Mucosa of rectum (tissue), 2 donors: ENCODE results near the gene UBR4.
"Not testable (repeated sequence)": the region's sequence is repeated elsewhere in the genome, so short reads cannot be mapped to it uniquely, and the experiment has no call there.

ENCODE experiments used
- H3K27ac ChIP-seq, 2 donors: one replicate each; pipeline ENCODE4 v1.7.0; 2013; ENCODE audit warnings: inconsistent platforms in 2 of 2, low read depth in 2 of 2, low read length in 2 of 2
- H3K27me3 ChIP-seq, 2 donors: one replicate each; pipeline ENCODE4 v1.7.0; 2013; ENCODE audit warnings: low read length in 2 of 2; ENCODE audit not compliant: control insufficient read depth in 2 of 2, insufficient read depth in 2 of 2
- H3K36me3 ChIP-seq, 2 donors: one replicate each; pipeline ENCODE4 v1.7.0; 2013; ENCODE audit warnings: low read length in 2 of 2; ENCODE audit not compliant: control insufficient read depth in 2 of 2, insufficient read depth in 2 of 2
- H3K4me1 ChIP-seq, 2 donors: one replicate each; pipeline ENCODE4 v1.7.0; 2013; ENCODE audit warnings: low read length in 2 of 2, mild to moderate bottlenecking in 1 of 2; ENCODE audit not compliant: control insufficient read depth in 2 of 2, insufficient read depth in 2 of 2
- H3K4me3 ChIP-seq, 2 donors: one replicate each; pipeline ENCODE4 v1.7.0; 2013; ENCODE audit warnings: low read length in 2 of 2
- H3K9ac ChIP-seq, 2 donors: one replicate each; pipeline ENCODE4 v1.7.0; 2013; ENCODE audit warnings: low read length in 2 of 2, low read depth in 1 of 2, mild to moderate bottlenecking in 1 of 2
- H3K9me3 ChIP-seq, 2 donors: one replicate each; pipeline ENCODE4 v1.7.0; 2013; ENCODE audit warnings: low read length in 2 of 2; ENCODE audit not compliant: control insufficient read depth in 2 of 2
- donor health status: healthy.
- donor health status: Normal muscosa, but diverticular disease.

The UBR4 gene

GRCh38 chr1:19196331-19196730 is 13.7 kb downstream of the UBR4 start:
- Histone ChIP-seq H3K4me3 (no peak overlapping the region), H3K4me1 (no peaks in the 10 kb centered on the region), H3K27ac (no peak overlapping the region), H3K9me3 (no peaks in the 10 kb centered on the region), H3K9ac (no peak overlapping the region), H3K27me3 (no peaks in the 10 kb centered on the region), H3K36me3 (peaks cover 65 to 80% of the 10 kb centered on the region in 2 donors)

- Histone ChIP-seq H3K9me3 (no peaks in the 10 kb centered on the region), H3K27me3 (no peaks in the 10 kb centered on the region), H3K9ac (no peak overlapping the region), H3K4me1 (no peaks in the 10 kb centered on the region), H3K36me3 (peaks cover 62 to 73% of the 10 kb centered on the region in 2 donors), H3K27ac (no peak overlapping the region), H3K4me3 (no peak overlapping the region)
Observed at GRCh38 chr1:19193004-19193403, 17.1 kb downstream of the UBR4 start.

GRCh38 chr1:19191811-19192210 is 18.3 kb downstream of the UBR4 start:
- no peaks in the 10 kb centered on the region for H3K9me3 ChIP-seq
- no peak overlapping the region for H3K27ac ChIP-seq
- no peak overlapping the region for H3K4me3 ChIP-seq
- no peaks in the 10 kb centered on the region for H3K4me1 ChIP-seq
- peaks cover 58 to 70% of the 10 kb centered on the region in 2 donors for H3K36me3 ChIP-seq
- H3K27me3 ChIP-seq: no peaks in the 10 kb centered on the region
- H3K9ac ChIP-seq: no peak overlapping the region

- H3K27ac ChIP-seq: no peak overlapping the region
- no peak overlapping the region for H3K9ac ChIP-seq
- H3K27me3 ChIP-seq: no peaks in the 10 kb centered on the region
- no peak overlapping the region for H3K4me3 ChIP-seq
- H3K4me1 ChIP-seq: no peaks in the 10 kb centered on the region
- H3K9me3 ChIP-seq: no peaks in the 10 kb centered on the region
- peaks cover 56 to 69% of the 10 kb centered on the region in 2 donors for H3K36me3 ChIP-seq
Observed at GRCh38 chr1:19190468-19190867, 19.6 kb downstream of the UBR4 start.

GRCh38 chr1:19189270-19189669 is 20.8 kb downstream of the UBR4 start:
- H3K4me3 ChIP-seq: no peak overlapping the region
- peaks cover 65 to 73% of the 10 kb centered on the region in 2 donors for H3K36me3 ChIP-seq

GRCh38 chr1:19187852-19188251 is 22.2 kb downstream of the UBR4 start:
- Histone ChIP-seq H3K36me3 (peaks cover 67 to 70% of the 10 kb centered on the region in 2 donors), H3K27ac (no peak overlapping the region), H3K27me3 (no peaks in the 10 kb centered on the region), H3K4me3 (no peak overlapping the region), H3K9ac (no peak overlapping the region), H3K4me1 (no peaks in the 10 kb centered on the region), H3K9me3 (no peaks in the 10 kb centered on the region)

More at GRCh38 chr1:19189270-19189669, 20.8 kb downstream of the UBR4 start:
- H3K27ac ChIP-seq: no peak overlapping the region
- no peaks in the 10 kb centered on the region for H3K9me3 ChIP-seq
- no peaks in the 10 kb centered on the region for H3K27me3 ChIP-seq
- no peaks in the 10 kb centered on the region for H3K4me1 ChIP-seq
- no peak overlapping the region for H3K9ac ChIP-seq

GRCh38 chr1:19186001-19186400 is 24.1 kb downstream of the UBR4 start:
- H3K27me3 ChIP-seq: no peaks in the 10 kb centered on the region
- no peak overlapping the region for H3K4me3 ChIP-seq
- no peaks in the 10 kb centered on the region for H3K4me1 ChIP-seq
- no peak overlapping the region for H3K9ac ChIP-seq
- peaks cover 65 to 71% of the 10 kb centered on the region in 2 donors for H3K36me3 ChIP-seq
- no peak overlapping the region for H3K27ac ChIP-seq
- no peaks in the 10 kb centered on the region for H3K9me3 ChIP-seq

- Histone ChIP-seq H3K9ac (no peak overlapping the region), H3K4me3 (no peak overlapping the region), H3K27ac (no peak overlapping the region), H3K9me3 (no peaks in the 10 kb centered on the region), H3K36me3 (peaks cover 71 to 73% of the 10 kb centered on the region in 2 donors), H3K4me1 (no peaks in the 10 kb centered on the region), H3K27me3 (no peaks in the 10 kb centered on the region)
Observed at GRCh38 chr1:19182223-19182622, 27.8 kb downstream of the UBR4 start.

GRCh38 chr1:19180265-19180657 is 29.8 kb downstream of the UBR4 start:
- H3K4me1 ChIP-seq, H3K27ac ChIP-seq, H3K9me3 ChIP-seq, H3K27me3 ChIP-seq, H3K4me3 ChIP-seq, H3K9ac ChIP-seq: not testable (repeated sequence)
- peaks cover 75 to 76% of the 10 kb centered on the region in 2 donors for H3K36me3 ChIP-seq

- Histone ChIP-seq H3K9me3 (no peaks in the 10 kb centered on the region), H3K36me3 (peaks cover 76 to 77% of the 10 kb centered on the region in 2 donors), H3K9ac (no peak overlapping the region), H3K27ac (no peak overlapping the region), H3K4me1 (no peaks in the 10 kb centered on the region), H3K27me3 (no peaks in the 10 kb centered on the region), H3K4me3 (no peak overlapping the region)
Observed at GRCh38 chr1:19179597-19180264, 30.3 kb downstream of the UBR4 start.
